Right lung (tissue), 5 donors: ENCODE results near the gene ASCC2. TPM values are rescaled to one million over a fixed set of nuclear protein-coding genes. Genes with fewer than 3 reads are reported as not detected.

Experiments
- DNase-seq, 2 donors: peaks; one replicate each; pipeline ENCODE4 v3.0.0-alpha.2; 2013
- polyA plus RNA-seq, 5 donors: library from polyadenylated mRNA; unstranded; fragments of 120-200 nt; gene quantifications; one replicate each; pipeline versions ENCODE4 v1.2.1 to v1.2.3, GENCODE V29; 2013; ENCODE audit warnings: inconsistent platforms in 1 of 5, low replicate concordance in 1 of 5; ENCODE audit not compliant: insufficient read length in 5 of 5, insufficient read depth in 1 of 5

ASCC2 gene
- polyA plus RNA-seq, 5 donors = 45.6 to 57.4 (median 51.9) TPM

DNA sequence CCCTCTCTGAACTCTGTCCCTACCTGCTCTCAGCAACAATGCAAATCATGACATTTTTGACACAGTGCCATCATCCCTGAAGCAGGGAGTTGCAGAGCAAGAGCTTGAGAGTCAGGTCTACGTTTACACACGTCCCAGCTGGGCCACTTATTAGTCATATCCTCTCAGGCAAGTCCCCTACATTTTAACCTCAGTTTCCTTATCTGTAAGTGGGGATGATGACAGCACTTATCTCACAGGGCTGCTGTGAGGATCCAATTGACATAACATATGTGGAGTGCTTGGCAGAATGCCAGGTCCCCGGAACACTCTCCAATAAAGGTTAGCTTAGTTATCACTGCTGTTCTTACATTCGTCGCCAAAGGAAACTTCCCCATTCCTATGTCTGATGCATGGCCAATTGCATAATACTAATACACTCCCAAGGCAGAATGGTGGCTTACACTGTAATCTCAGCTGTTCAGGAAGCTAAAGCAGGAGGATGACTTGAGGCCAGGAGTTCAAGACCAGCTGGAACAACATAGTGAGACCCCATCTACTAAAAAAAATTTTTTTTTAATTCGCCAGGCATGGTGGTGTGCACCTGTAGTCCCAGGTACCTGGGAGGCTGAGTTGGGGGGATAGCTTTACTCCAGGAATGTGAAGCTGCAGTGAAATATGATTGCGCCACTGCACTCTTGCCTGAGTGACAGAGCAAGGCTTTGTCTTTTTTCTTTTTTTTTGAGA, 16.6 kb downstream of the ASCC2 start:
- peak; percentile 78 for DNase-seq

DNA sequence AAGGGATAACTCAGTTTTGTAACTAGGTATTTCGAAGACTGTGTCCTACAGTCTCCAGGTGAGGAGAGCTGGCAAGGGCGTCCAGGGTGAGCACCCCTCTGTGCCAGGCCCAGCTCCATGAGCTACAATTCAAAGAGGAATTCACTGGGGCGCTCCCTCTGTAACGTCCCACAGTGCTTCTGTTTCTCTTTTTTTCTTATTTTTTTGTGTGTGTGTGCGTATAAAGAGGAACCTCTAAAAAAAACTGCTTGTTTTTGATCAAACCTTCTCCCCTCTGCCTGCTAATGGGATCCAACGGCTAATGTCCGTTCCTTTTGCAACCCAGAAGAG, 17.1 kb downstream of the ASCC2 start:
- DNase-seq = no peak

- DNase-seq = no peak
Measured at GRCh38 chr22:29819501-29819900, 18.6 kb downstream of the ASCC2 start.

DNA sequence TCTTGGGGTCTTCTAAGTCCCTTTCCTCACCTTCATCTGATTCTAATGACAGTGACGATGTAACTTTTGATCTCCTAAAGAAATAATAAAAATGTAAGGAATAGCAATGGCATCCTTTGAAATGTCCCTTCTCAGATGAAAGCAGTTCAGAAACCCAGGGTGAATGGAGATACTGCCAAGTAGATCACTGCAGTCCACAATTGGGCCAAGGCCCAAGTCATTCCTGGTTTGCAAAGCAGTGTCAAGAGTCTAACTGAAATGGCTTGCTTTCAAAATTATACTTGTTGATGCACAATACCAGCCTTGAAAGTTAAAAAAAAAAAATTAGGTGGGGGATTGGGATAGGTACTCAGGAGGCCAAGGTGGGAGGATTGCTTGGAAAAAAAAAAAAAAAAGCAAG, 20.4 kb downstream of the ASCC2 start:
- no peak for DNase-seq

- no peak for DNase-seq
Measured at GRCh38 chr22:29816980-29817379, 21.1 kb downstream of the ASCC2 start.

GRCh38 chr22:29816539-29816938, 21.5 kb downstream of the ASCC2 start:
- no peak for DNase-seq

DNA sequence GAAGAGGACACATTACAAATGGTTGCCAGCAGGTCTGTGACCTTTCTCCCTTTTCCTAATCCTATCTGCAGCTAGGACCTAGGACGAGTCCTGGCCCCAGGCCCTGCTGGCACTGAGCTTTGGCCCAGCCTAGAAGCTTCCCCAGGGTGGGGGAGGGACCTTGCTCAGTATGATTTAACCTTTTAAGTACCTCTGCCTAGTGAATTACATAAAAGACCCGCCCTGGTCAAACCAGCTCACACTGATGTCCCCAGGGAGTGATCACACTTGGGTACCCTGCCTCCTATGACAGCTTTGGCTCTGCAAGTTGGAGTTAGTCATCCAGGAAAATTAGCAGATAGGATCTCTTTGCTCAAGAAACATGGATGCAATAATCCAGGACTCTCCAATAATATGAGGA, 21.9 kb downstream of the ASCC2 start:
- DNase-seq = no peak

- no peak for DNase-seq
Measured at GRCh38 chr22:29815580-29815979, 22.5 kb downstream of the ASCC2 start.

GRCh38 chr22:29814003-29814402, 24.1 kb downstream of the ASCC2 start:
- DNase-seq = no peak

GRCh38 chr22:29813563-29813962, 24.5 kb downstream of the ASCC2 start:
- no peak for DNase-seq

- DNase-seq = no peak
Measured at GRCh38 chr22:29813126-29813525, 24.9 kb downstream of the ASCC2 start.

DNA sequence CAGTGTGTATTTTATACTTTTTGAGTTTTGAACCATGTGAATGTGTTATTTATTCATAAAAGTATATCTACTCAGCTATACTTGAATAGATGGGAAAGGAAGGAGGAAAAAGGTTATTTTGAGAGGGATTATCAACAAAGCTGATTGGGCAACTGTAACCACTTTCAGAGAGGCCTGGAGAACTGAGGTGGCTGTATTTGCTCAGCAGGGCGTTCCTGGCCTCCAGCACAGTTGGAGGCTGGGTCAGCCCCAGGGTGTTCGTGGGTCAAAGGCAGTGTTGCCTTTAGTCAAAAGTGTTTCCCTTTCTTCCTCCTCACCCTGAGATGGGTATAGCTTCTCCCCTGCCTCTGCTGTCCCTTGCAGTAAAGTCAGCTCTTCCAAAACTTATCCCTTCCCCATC, 26.7 kb downstream of the ASCC2 start:
- DNase-seq = no peak

DNA sequence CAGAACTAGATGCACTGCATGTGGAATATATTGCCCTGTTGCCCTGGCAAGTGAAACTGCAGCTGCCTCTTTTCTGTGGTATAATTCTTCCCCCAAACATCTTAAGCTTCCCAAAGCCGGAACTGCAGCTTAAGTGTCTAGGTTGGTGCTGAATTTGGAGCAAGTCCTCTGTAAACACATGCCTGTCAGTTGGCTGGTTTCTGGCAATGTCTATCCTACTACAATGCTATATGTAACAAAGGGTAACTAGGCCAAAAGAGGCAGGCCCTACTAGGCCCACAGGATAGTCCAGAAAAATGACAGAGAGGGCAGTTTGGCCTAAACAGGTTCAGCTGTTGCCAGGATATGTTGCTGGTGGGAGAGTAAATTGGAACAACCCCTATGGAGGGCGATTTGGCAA, 27.9 kb downstream of the ASCC2 start:
- no peak for DNase-seq

GRCh38 chr22:29806196-29806595, 31.9 kb downstream of the ASCC2 start:
- no peak for DNase-seq

DNA sequence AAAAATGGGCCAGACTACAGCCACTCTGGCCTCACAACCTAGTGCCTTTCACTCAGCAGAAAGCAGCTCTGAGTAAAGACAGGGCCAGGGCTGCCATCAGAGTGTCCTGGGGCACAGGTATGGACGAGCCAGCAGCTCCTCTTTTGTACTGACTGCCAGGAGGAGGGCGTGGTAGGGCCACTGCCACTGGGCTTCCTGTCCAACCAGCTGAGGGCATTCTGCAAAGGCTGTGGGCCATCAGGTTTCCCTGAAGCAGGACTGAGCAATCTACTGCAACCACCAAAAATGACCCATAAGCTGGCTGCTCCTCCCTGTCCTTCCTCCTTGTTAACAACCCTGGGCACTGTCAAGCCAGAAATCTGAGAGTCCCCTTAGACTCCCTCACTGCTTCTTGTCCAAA, 33.1 kb downstream of the ASCC2 start:
- no peak for DNase-seq

DNA sequence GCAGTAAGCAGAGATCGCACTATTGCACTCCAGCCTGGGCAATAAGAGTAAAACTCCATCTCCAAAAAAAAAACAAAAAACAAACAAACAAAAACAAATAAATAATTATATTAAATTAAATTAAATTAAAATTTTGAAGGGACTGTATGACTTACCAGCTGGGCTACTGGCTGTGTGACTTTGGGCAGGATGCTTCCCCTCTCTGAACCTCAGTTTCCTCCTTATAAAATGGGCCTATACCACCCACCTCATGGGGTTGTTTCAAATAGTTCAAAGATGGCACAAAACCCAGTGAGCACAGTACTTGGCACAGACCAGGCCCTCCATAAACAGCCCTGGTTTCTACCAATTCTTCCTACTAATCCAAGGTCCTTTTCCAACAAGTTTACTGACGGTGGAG, 34.9 kb downstream of the ASCC2 start:
- DNase-seq = no peak

GRCh38 chr22:29801796-29802195, 36.3 kb downstream of the ASCC2 start:
- DNase-seq = no peak

DNA sequence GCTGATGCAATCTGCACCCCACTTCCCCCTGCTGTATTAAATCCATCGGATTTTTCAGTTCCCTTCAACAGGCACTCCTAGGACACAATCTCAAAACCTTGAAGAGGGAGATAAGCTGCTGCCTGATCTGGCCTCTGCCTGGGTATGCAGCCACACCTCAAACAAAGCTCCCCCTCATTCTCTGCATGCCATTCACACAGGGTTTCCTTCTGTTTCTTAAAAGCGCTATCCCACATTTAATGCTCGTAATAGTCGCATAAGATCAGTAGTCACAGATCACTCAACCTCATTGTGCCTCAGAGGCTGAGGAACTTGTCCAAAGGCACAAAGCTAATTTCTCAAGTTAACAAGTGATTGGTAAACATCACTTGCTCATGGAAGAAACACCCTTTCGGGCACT, 36.9 kb downstream of the ASCC2 start:
- DNase-seq = no peak

DNA sequence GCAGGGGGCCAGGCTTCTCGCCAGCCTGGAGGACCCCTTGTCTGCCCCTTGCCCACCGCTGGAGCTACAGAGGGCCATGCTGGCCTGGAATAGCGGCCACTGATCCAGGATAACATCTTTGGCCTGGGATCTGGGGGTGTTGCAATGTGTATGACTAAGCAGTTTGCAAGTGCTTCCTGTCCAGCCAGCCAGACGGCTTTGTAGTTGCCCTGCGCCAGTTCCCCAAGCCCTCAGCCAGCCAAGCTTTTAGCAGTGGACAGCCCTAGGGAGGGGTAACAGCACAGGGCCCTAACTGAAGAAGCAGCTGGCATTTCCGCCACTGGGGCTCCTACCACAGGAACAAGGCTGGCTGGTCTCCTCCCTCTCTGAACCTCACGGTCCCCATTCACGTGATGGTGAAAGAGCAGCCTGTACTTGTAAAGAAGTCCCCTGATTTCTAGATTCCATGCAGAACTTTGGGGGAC, 38.8 kb downstream of the ASCC2 start:
- peak; percentile 50 to 61 for DNase-seq

DNA sequence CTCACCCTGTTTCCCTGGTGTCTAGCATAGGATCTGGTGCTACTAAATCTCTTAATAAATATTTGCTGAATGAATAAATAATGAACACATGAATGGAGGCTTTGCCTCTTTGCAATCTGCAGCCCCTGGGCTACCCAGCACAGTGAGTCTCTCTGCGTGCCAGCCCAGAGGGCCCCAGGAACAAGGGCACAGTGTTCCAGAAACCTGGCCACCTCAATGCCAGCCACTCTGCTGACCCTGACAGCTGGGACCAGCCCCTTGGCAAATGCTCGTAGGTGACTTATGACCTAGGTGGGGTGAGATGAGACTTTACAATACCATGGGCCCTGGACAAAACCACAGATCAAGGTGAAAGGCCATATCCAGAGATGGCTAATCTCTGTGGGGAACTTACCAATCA, 39.3 kb downstream of the ASCC2 start:
- DNase-seq = no peak

DNA sequence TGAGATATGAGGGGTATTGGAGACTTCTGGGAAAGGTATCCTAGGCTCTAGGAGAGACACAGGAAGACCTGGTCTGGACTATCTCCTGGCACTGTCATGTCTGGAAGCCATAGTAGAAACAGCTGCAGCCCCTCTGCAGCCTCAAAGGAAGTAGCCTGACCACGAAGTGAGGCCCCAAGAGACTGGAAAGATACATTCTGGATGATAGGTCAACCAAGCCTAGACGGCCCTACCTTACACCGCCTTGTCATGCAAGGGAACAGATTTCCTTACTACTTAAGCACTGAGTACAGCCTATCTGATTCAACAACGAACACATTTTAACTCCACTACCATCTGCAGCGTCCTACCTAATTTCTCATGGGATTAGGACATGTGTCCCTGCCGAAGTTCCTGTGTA, 39.8 kb downstream of the ASCC2 start:
- no peak for DNase-seq

GRCh38 chr22:29797351-29797750, 40.7 kb downstream of the ASCC2 start:
- DNase-seq = no peak

GRCh38 chr22:29795663-29796062, 42.4 kb downstream of the ASCC2 start:
- DNase-seq = no peak

DNA sequence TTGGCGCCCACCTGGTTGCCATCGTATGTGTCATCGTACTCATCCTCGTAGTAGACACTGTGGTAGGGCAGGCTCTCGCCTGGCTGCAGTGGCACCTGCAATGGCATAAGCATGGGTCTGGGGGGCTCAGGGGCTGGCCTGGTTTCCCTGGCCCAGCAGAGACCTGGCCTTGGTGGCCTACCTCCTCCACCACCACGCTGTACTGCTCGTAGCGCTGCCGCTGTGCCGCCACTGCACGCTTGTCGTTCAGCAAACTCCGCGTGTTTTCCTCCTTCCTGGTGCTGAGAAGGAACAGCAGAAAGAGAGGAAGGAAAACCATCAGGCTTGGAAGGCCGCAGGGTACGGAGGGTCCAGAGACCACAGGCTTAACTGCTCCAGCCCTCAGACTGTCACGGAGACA, 44.7 kb downstream of the ASCC2 start:
- no peak for DNase-seq
